ENCODE results near the gene ACSL4. TPM values are rescaled to one million over a fixed set of nuclear protein-coding genes. Genes with fewer than 3 reads are reported as not detected.

The ACSL4 gene
- total RNA-seq, 3 donors from 2014 or later = 77.3 to 101 (median 78.9) TPM

- Histone ChIP-seq H3K9me3 (no peaks in the 10 kb centered on the region), H3K27ac (no peak overlapping the region), H3K36me3 (no peaks in the 10 kb centered on the region), H3K4me1 (no peaks in the 10 kb centered on the region), H3K27me3 (peaks cover 0 to 46% of the 10 kb centered on the region in 2 donors), H3K4me3 (no peak overlapping the region)
- TF ChIP-seq CTCF (IDR thresholded peaks at IDR 0.05) (no peak), POLR2AphosphoS5 (IDR thresholded peaks at IDR 0.05) (no peak), POLR2A (IDR thresholded peaks at IDR 0.05) (no peak)
- DNase-seq (ENCODE audit: low spot score in 2 of 2) = no peak
- intact Hi-C loops (cut with DNase I; ENCODE audit: low total_unique reads) = no loop called here
Observed at GRCh38 chrX:109619771-109620170, 113.3 kb downstream of the ACSL4 start.

GRCh38 chrX:109614951-109615350 lies 118.1 kb downstream of the ACSL4 start:
- Histone ChIP-seq H3K27me3 (peaks cover 0 to 48% of the 10 kb centered on the region in 2 donors), H3K27ac (no peak overlapping the region), H3K9me3 (no peaks in the 10 kb centered on the region), H3K4me1 (no peaks in the 10 kb centered on the region), H3K36me3 (no peaks in the 10 kb centered on the region), H3K4me3 (no peak overlapping the region)
- no peak for DNase-seq (ENCODE audit: low spot score in 2 of 2)
- TF ChIP-seq POLR2A (IDR thresholded peaks at IDR 0.05) = no peak
- no peak for TF ChIP-seq CTCF (IDR thresholded peaks at IDR 0.05)
- TF ChIP-seq POLR2AphosphoS5 (IDR thresholded peaks at IDR 0.05) = no peak
- intact Hi-C loops (cut with DNase I; ENCODE audit: low total_unique reads) = no loop called here

- Histone ChIP-seq H3K4me3 (no peak overlapping the region), H3K27me3 (peaks cover 0 to 47% of the 10 kb centered on the region in 2 donors), H3K27ac (no peak overlapping the region), H3K36me3 (no peaks in the 10 kb centered on the region), H3K4me1 (no peaks in the 10 kb centered on the region), H3K9me3 (peaks cover 0 to 8% of the 10 kb centered on the region in 2 donors)
- TF ChIP-seq POLR2AphosphoS5 (IDR thresholded peaks at IDR 0.05) = no peak
- TF ChIP-seq POLR2A (IDR thresholded peaks at IDR 0.05) = no peak
- no peak for TF ChIP-seq CTCF (IDR thresholded peaks at IDR 0.05)
- no peak for DNase-seq (ENCODE audit: low spot score in 2 of 2)
- intact Hi-C loops (cut with DNase I; ENCODE audit: low total_unique reads) = no loop called here
Observed at GRCh38 chrX:109601486-109601885, 131.6 kb downstream of the ACSL4 start.

- intact Hi-C loops (cut with DNase I; ENCODE audit: low total_unique reads) = no loop called here
- DNase-seq (ENCODE audit: low spot score in 2 of 2) = no peak
- peaks cover 0 to 52% of the 10 kb centered on the region in 2 donors for H3K27me3 ChIP-seq
- H3K27ac ChIP-seq = no peak overlapping the region
- H3K4me1 ChIP-seq = no peaks in the 10 kb centered on the region
- H3K4me3 ChIP-seq = no peak overlapping the region
- no peaks in the 10 kb centered on the region for H3K9me3 ChIP-seq
- TF ChIP-seq POLR2AphosphoS5 (IDR thresholded peaks at IDR 0.05) = no peak
- no peak for TF ChIP-seq CTCF (IDR thresholded peaks at IDR 0.05)
- TF ChIP-seq POLR2A (IDR thresholded peaks at IDR 0.05) = no peak
- H3K36me3 ChIP-seq = no peaks in the 10 kb centered on the region
Observed at GRCh38 chrX:109600237-109600651, 132.8 kb downstream of the ACSL4 start.

- H3K36me3 ChIP-seq = no peaks in the 10 kb centered on the region
- H3K27ac ChIP-seq = no peak overlapping the region
- no peak overlapping the region for H3K4me3 ChIP-seq
- peaks cover 0 to 50% of the 10 kb centered on the region in 2 donors for H3K27me3 ChIP-seq
- no peaks in the 10 kb centered on the region for H3K4me1 ChIP-seq
- H3K9me3 ChIP-seq = no peaks in the 10 kb centered on the region
- no peak for TF ChIP-seq CTCF (IDR thresholded peaks at IDR 0.05)
- no peak for TF ChIP-seq POLR2A (IDR thresholded peaks at IDR 0.05)
- no peak for TF ChIP-seq POLR2AphosphoS5 (IDR thresholded peaks at IDR 0.05)
- intact Hi-C loops (cut with DNase I; ENCODE audit: low total_unique reads) = no loop called here
- DNase-seq (ENCODE audit: low spot score in 2 of 2) = no peak
Observed at GRCh38 chrX:109596015-109596414, 137.0 kb downstream of the ACSL4 start.

Other genes starting within 250 kb of the ACSL4 start
- gene NXT2, start 196.4 kb downstream of the ACSL4 start, total RNA-seq = 10 to 100 TPM in 2 of 3 donors, 1 to 10 TPM in 1; 9.5 to 17.9 (median 12.3) TPM
- gene KCNE5, start 108.1 kb downstream of the ACSL4 start, total RNA-seq = 1 to 10 TPM in 1 of 3 donors, under 1 TPM in 2; 0.44 to 1.4 (median 0.66) TPM

Measured in breast epithelium (tissue), 4 donors.